HepG2 (cell line): ENCODE results near the gene BRD3. TPM values are rescaled to one million over a fixed set of nuclear protein-coding genes. Genes with fewer than 3 reads are reported as not detected.

Experiments
- SMARCE1 ChIP-seq: fragments of 450-650 bp; IDR thresholded peaks from 2 replicates; pipeline ENCODE4 v1.6.1; 2017; ENCODE audit warnings: borderline replicate concordance
- TAF15 ChIP-seq: fragments of 200-400 bp; formaldehyde crosslinking; IDR thresholded peaks from one replicate; pipeline ENCODE4 v1.6.1; 2018; ENCODE audit warnings: mild to moderate bottlenecking, low read depth, low read length; ENCODE audit not compliant: poor library complexity, severe bottlenecking
- TOE1 ChIP-seq: sonication (generic); formaldehyde crosslinking; IDR thresholded peaks from 2 replicates; pipeline ENCODE4 v1.4.0; 2020; ENCODE audit warnings: mild to moderate bottlenecking, missing genetic modification reagents
- ZBTB8A ChIP-seq: sonication (generic); formaldehyde crosslinking; IDR thresholded peaks from 2 replicates; pipeline ENCODE4 v1.4.0; 2020; ENCODE audit warnings: mild to moderate bottlenecking, low read depth, missing genetic modification reagents, borderline replicate concordance
- ZFP82 ChIP-seq: sonication (generic); formaldehyde crosslinking; IDR thresholded peaks from 2 replicates; pipeline ENCODE4 v1.5.1; 2020; ENCODE audit warnings: mild to moderate bottlenecking, missing genetic modification reagents, borderline replicate concordance
- ZNF317 ChIP-seq: sonication (generic); formaldehyde crosslinking; IDR thresholded peaks from 2 replicates; pipeline ENCODE4 v1.5.0; 2020; ENCODE audit warnings: mild to moderate bottlenecking, missing genetic modification reagents
- ZNF563 ChIP-seq: sonication (generic); formaldehyde crosslinking; IDR thresholded peaks from 2 replicates; pipeline ENCODE4 v1.8.0; 2022; ENCODE audit warnings: mild to moderate bottlenecking, moderate library complexity, missing genetic modification reagents
- ZNF761 ChIP-seq: sonication (generic); formaldehyde crosslinking; conservative IDR thresholded peaks from 2 replicates; pipeline ENCODE4 v1.4.0; 2020; ENCODE audit warnings: mild to moderate bottlenecking, missing genetic modification reagents
- polyA plus RNA-seq, 8 experiments: library from polyadenylated mRNA; depleted of rRNA in 3 of 8; stranded (reverse) in 7 of 8; unstranded in 1 of 8; fragments of >200 nt; fragmentation: Illumina TruSeq in 4 of 8; extraction: Trizol in 4 of 8; gene quantifications; 2 replicates each; pipeline versions ENCODE4 v1.2.1 to v1.2.3, GENCODE V29; 2011 to 2016; ENCODE audit warnings: low read depth in 4 of 8, missing spikeins in 1 of 8, mixed read lengths in 1 of 8; ENCODE audit not compliant: insufficient read depth in 1 of 8
- total RNA-seq, 5 experiments: library from RNA; depleted of rRNA; stranded (reverse); fragments of >200 nt; fragmentation: Illumina TruSeq; extraction: Trizol; gene quantifications; 2 replicates each; pipeline ENCODE4 v1.2.3, GENCODE V29; 2016; ENCODE audit warnings: low read depth in 1 of 5
- TF ChIP-seq, protein P1 (sequence below), 2 experiments: IDR thresholded peaks; 2 replicates each; pipeline ENCODE4 v1.6.1; 2011 to 2012; ENCODE audit warnings: low read length in 2 of 2, borderline replicate concordance in 1 of 2, low read depth in 1 of 2, mild to moderate bottlenecking in 1 of 2, moderate library complexity in 1 of 2
- TF ChIP-seq, protein P2 (sequence below): sonication (generic); formaldehyde crosslinking; IDR thresholded peaks from 2 replicates; pipeline ENCODE4 v1.4.0; 2020; ENCODE audit warnings: mild to moderate bottlenecking, missing genetic modification reagents

The BRD3 gene
- total and polyA plus RNA-seq, 2 of the 13 experiments (the other 11 are each of a cell fraction or from before 2014, with no cell fraction given): 5.9 to 12.9 TPM

DNA sequence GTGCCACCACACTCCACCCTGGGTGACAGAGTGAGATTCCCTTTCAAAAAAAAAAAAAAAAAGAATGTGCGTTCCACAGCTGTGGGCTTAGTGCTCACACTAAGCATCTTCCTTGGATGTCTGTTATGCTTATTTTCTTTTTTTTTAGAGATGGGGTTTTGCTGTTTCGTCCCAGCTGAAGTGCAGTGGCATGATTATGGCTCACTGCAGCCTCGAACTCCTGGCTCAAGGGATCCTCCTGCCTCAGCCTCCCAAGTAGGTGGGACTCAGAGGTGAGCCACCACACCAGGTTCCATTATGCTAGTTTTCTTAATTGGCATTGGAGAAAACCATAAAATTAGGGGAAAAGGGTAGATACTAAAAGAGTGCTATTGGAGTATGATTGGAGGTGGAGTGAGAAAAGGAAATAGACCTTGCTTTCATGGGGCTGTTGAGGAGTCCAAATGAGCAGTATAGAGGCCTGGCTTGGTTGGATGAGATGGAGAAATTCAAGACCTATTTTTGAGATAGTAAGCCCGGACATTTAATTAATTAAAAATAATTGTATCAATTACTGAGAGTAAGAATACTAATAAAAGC lies 43.5 kb downstream of the BRD3 start (continued):
- no peak for TF ChIP-seq TOE1
- TF ChIP-seq SMARCE1: no peak
- no peak for TF ChIP-seq ZNF761
- no peak for TF ChIP-seq ZNF563 (CRISPR knock-in tag)
- TF ChIP-seq, protein P1, sequence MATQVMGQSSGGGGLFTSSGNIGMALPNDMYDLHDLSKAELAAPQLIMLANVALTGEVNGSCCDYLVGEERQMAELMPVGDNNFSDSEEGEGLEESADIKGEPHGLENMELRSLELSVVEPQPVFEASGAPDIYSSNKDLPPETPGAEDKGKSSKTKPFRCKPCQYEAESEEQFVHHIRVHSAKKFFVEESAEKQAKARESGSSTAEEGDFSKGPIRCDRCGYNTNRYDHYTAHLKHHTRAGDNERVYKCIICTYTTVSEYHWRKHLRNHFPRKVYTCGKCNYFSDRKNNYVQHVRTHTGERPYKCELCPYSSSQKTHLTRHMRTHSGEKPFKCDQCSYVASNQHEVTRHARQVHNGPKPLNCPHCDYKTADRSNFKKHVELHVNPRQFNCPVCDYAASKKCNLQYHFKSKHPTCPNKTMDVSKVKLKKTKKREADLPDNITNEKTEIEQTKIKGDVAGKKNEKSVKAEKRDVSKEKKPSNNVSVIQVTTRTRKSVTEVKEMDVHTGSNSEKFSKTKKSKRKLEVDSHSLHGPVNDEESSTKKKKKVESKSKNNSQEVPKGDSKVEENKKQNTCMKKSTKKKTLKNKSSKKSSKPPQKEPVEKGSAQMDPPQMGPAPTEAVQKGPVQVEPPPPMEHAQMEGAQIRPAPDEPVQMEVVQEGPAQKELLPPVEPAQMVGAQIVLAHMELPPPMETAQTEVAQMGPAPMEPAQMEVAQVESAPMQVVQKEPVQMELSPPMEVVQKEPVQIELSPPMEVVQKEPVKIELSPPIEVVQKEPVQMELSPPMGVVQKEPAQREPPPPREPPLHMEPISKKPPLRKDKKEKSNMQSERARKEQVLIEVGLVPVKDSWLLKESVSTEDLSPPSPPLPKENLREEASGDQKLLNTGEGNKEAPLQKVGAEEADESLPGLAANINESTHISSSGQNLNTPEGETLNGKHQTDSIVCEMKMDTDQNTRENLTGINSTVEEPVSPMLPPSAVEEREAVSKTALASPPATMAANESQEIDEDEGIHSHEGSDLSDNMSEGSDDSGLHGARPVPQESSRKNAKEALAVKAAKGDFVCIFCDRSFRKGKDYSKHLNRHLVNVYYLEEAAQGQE (IDR thresholded peaks at IDR 0.05; ENCODE audit: borderline replicate concordance in 1 of 2, low read depth in 1 of 2, low read length in 2 of 2): no peak
- TF ChIP-seq ZFP82 (CRISPR knock-in tag): no peak
- TF ChIP-seq TAF15: no peak
- no peak for TF ChIP-seq ZBTB8A (CRISPR knock-in tag)
- no peak for TF ChIP-seq ZNF317 (CRISPR knock-in tag)
- TF ChIP-seq, protein P2, sequence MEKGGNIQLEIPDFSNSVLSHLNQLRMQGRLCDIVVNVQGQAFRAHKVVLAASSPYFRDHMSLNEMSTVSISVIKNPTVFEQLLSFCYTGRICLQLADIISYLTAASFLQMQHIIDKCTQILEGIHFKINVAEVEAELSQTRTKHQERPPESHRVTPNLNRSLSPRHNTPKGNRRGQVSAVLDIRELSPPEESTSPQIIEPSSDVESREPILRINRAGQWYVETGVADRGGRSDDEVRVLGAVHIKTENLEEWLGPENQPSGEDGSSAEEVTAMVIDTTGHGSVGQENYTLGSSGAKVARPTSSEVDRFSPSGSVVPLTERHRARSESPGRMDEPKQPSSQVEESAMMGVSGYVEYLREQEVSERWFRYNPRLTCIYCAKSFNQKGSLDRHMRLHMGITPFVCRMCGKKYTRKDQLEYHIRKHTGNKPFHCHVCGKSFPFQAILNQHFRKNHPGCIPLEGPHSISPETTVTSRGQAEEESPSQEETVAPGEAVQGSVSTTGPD (CRISPR knock-in tag): no peak
